GM12892 (cell line): ENCODE results near the gene LCN6.

Source experiments
- POLR2A ChIP-seq: IDR thresholded peaks from 2 replicates; pipeline ENCODE4 v1.6.1; 2011; ENCODE audit warnings: low read depth, low read length, control low read depth
- TAF1 ChIP-seq: IDR thresholded peaks from 2 replicates; pipeline ENCODE4 v1.6.1; 2011; ENCODE audit warnings: low read depth, mild to moderate bottlenecking, control low read depth, low read length, borderline replicate concordance

DNA sequence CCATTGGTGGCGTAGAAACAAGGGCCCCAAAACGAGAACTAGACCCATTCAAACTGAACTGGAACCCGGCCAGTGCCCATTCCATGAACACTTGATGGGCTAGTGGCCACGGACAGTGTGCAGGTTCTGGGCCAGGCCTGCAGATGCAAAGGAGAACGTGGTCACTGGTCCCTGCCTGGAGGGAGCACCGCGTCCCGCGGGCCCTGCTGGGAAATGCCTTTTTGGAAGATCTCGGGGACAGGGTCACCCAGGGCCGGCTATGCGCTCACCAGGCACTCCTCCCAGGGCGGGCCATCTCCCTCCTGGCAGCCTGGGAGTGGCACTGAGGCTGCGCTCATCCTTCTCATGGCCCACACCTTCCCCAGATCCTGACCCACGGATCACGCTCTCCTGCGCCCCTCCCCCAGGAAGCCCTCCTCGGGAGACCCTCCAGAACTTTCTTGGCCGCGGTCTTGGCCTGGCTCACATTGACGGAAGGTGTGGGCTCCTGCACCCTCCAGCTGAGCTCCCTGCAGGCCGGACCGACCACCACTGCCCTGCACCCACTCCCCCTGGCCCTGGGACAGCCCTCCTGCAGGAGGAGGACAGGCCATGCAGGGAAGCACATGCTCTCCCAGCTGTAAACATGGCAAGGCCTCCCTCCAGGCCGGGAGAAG, 38.7 kb downstream of the LCN6 start:
- TF ChIP-seq POLR2A = no peak
- TF ChIP-seq TAF1 = no peak
